GM13977 (cell line): ENCODE measurements around the gene ALPK1.

Source experiments
- DNase-seq: peaks from one replicate; pipeline ENCODE4 v3.0.0; 2012; ENCODE audit warnings: low spot score
- CTCF ChIP-seq: IDR thresholded peaks from 2 replicates; pipeline ENCODE4 v1.5.1; 2012; ENCODE audit warnings: mild to moderate bottlenecking, control low read depth; ENCODE audit not compliant: insufficient read depth; ENCODE audit errors: extremely low read depth, missing control alignments
- in situ Hi-C: fragments of 300-500 bp; cut with MboI; formaldehyde crosslinking; loops from one replicate; pipeline ENCODE4 v1.12.0; 2022; ENCODE audit warnings: low sequenced_read_pairs, low pct_unique_long_range_greater_than_20kb, mixed read lengths, inconsistent platforms; ENCODE audit not compliant: unreplicated experiment

The ALPK1 gene

GRCh38 chr4:112357897-112358296 is 60.7 kb downstream of the ALPK1 start:
- in situ Hi-C loops, result no loop called here
- no peak for DNase-seq
- TF ChIP-seq CTCF, result no peak

- in situ Hi-C loops, result no loop called here
- no peak for TF ChIP-seq CTCF
Measured at GRCh38 chr4:112358415-112358814, 61.2 kb downstream of the ALPK1 start.

GRCh38 chr4:112358952-112359749 is 62.0 kb downstream of the ALPK1 start:
- in situ Hi-C loops, result no loop called here
- DNase-seq, result no peak
- TF ChIP-seq CTCF, result no peak

More at GRCh38 chr4:112358415-112358814, 61.2 kb downstream of the ALPK1 start:
- DNase-seq, result no peak

GRCh38 chr4:112361181-112361791 is 64.1 kb downstream of the ALPK1 start:
- no peak for DNase-seq
- in situ Hi-C loops, result no loop called here
- no peak for TF ChIP-seq CTCF

GRCh38 chr4:112370466-112370865 is 73.3 kb downstream of the ALPK1 start:
- DNase-seq, result no peak
- TF ChIP-seq CTCF, result no peak
- in situ Hi-C loops, result no loop called here

- no peak for DNase-seq
- in situ Hi-C loops, result no loop called here
- TF ChIP-seq CTCF, result no peak
Measured at GRCh38 chr4:112371361-112371760, 74.2 kb downstream of the ALPK1 start.
